CD4-positive, alpha-beta T cell treated with Interleukin-4 for 4 hours (primary cell): ENCODE results near the gene CKAP4.

Experiments used
- DNase-seq: peaks from one replicate; pipeline ENCODE4 v3.0.0-alpha.2; 2020

Gene CKAP4

DNA sequence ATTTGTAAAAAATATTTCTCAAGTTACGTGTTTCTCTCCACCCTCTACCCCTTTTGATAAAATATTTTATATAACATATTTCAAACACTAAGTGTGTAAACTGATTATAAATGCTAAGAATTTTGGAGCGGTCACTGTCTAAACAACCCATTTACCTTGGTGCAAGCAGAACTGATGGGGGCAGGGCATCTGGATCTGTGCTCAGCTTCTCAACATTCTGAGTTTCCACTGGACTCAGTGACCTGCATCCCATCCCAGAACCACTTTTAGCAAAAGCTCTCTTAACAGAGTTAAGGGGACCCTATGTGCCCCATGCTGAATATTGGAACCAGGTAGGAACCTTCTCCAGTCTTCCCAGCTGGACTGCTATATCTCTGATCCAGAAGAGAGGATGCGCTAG, 53.5 kb downstream of the CKAP4 start:
- no peak for DNase-seq

DNA sequence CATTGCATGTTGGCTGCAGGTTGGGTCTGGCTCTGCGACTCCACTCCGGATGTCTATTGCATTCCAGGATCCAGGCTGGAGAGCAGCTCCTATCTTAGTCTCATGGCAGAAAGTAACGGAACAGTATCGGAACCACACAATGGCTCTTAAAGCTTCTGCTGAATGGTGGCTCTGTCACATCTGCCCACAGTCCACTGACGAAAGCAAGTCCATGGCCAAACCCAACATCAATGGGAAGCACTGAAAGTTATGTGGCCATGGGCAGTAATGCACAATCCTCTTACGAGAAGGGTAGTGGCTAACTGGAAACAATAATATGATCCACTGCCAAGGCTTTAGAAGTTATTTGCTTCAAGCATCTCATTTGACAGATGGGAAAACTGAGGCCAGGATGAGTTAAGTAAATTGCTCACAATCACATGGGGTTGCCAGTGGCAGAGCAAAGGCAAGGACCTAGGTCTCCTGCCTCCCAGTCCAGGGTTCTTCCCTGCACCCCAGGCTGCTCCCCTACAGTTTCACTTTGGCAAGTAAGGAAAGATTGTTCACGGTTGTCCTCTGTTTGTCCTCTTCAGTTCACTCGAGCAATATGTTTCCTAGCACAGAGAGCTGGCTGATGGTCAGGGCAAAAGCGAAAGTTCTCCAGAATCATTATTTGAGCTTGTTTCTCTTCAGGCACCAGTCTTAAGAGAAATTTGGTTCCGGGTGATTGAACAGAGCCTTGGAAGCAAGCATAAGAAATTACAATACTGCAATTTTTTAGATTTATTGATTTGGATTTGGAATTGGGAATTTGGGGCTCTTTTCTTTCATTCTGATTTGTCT, 54.2 kb downstream of the CKAP4 start:
- DNase-seq: no peak

DNA sequence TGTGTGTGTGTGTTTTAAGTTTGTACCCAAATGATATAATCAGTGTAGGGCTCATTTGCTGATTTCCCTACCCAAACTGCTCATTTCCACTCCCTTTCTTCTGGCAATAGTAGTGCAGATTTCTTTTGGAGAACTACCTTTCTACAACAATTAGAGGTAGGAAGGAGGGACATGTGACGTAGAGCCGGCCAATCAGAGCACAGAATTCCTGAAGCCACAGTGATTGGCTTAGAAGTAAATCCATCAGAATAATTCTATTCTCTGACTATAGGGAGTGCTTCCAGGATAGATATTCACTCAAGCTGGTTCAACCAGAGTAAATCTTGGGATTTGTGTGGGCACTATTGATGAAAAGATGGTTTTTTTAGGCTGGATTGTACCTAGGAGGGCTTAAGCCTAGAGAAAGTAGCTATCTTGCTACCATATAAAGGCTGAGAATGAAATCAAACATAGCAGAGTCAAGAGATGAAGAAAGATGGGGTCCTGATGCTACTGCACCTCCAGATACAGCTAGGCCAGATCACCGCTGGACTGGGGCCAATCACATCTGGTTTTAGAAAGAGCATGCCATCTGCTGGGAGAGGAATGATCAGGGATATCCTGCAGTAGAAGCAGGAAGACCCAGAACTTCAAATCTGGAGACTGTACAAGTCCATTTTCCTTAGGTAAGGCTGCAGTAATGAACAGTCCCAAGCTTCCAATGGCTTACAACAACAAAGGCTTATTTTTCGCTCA, 55.0 kb downstream of the CKAP4 start:
- DNase-seq: no peak

DNA sequence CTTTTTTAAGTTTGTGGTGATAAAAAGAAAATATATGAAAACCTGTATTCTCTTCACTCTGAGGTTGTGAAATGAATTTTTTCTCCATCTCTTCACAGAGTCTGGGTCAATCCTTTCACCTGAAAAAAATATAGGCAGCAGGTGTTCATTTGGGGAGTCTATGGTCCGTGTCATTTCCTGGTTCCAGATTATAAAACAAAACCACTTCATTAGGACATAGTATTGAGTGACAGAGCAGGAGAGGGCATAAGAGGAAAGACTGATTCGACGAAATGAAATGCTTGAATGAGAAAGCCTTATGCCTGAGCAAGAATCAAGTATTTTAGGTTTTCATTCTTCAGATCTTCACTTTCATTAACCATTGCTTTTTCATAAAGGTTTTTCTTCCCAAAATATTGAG, 57.2 kb downstream of the CKAP4 start:
- no peak for DNase-seq

DNA sequence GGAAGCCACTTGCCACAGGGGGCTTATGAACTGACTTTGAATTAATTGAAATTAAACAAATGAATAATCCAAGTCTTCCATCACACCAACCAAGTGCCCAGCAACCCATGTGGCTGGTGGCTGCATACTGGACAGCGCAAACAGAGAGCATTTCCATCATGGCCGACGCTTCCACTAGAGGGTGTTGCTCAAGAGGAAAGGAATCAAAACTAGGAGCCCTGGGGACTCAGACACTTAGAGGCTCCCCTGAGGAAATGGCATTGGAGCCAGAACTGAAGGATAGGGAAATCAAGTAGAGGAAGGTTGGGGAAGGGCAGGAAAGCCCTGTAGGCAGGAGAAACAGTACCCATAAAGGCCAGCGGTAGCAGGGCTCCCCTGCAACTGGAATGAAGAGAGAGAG, 58.5 kb downstream of the CKAP4 start:
- DNase-seq: no peak

DNA sequence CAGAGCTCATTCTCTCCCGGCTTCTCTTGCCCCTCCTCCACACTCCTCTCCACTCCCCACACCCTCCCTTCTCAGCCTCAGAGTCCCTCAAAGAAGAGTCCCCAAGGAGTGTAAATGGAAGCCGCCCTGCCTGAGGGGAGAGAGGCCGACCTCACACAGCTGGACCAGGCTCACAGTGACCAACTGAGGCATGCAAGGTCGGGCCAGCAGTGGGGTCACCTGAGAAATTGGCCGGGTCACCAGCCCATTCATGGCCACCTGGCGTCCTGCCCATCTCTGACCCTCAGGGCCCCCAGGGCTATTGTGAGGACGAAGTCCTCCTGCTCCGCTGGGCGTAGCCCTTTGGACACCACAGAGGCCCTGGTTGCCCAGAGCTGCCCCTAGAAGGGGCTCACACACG, 59.6 kb downstream of the CKAP4 start:
- no peak for DNase-seq
